Esophagus (tissue), 2 donors: ENCODE results near the gene RPS15A. TPM values are rescaled to one million over a fixed set of nuclear protein-coding genes. Genes with fewer than 3 reads are reported as not detected.
"Not testable (repeated sequence)": the region's sequence is repeated elsewhere in the genome, so short reads cannot be mapped to it uniquely, and the experiment has no call there.

ENCODE experiments used
- H3K27ac ChIP-seq, 2 donors: one replicate each; pipeline ENCODE4 v1.5.1; 2013; ENCODE audit warnings: low read depth in 2 of 2, mild to moderate bottlenecking in 2 of 2, inconsistent platforms in 1 of 2, low read length in 1 of 2, moderate library complexity in 1 of 2
- H3K27me3 ChIP-seq, 2 donors: one replicate each; pipeline ENCODE4 v1.6.1; 2013; ENCODE audit warnings: low read length in 2 of 2, control low read depth in 1 of 2, mild to moderate bottlenecking in 1 of 2; ENCODE audit not compliant: insufficient read depth in 2 of 2, control insufficient read depth in 1 of 2
- H3K36me3 ChIP-seq, 2 donors: one replicate each; pipeline ENCODE4 v1.6.1; 2013; ENCODE audit warnings: low read length in 1 of 2; ENCODE audit not compliant: control insufficient read depth in 2 of 2, insufficient read depth in 2 of 2
- H3K4me1 ChIP-seq, 2 donors: one replicate each; pipeline ENCODE4 v1.6.1; 2013; ENCODE audit warnings: low read length in 1 of 2; ENCODE audit not compliant: control insufficient read depth in 2 of 2, insufficient read depth in 2 of 2
- H3K4me3 ChIP-seq, 2 donors: one replicate each; pipeline ENCODE4 v1.5.1; 2013; ENCODE audit warnings: low read length in 2 of 2, mild to moderate bottlenecking in 2 of 2, low read depth in 1 of 2, moderate library complexity in 1 of 2
- H3K9me3 ChIP-seq, 2 donors: one replicate each; pipeline ENCODE4 v1.6.1; 2013; ENCODE audit warnings: mild to moderate bottlenecking in 2 of 2, low read depth in 1 of 2, low read length in 1 of 2, moderate library complexity in 1 of 2; ENCODE audit not compliant: control insufficient read depth in 2 of 2, insufficient read depth in 1 of 2
- WGBS, 2 donors: extraction: QIAGEN DNeasy Blood & Tissue Kit; methylation state at CpG; one replicate each; pipeline ENCODE4 v1.1.7; 2013; 5-methylcytosine and 5-hydroxymethylcytosine counted together
- polyA plus RNA-seq, 2 donors: library from polyadenylated mRNA; stranded (reverse); fragments of 200-250 nt; gene quantifications; one replicate each; pipeline ENCODE4 v1.2.3, GENCODE V29; 2013
- donor health status: healthy with polysubstance abuse.
- donor health status: Bipolar disorder and iron deficiency.

RPS15A gene
- polyA plus RNA-seq, 2 donors, result 2,199 to 3,397 TPM

DNA sequence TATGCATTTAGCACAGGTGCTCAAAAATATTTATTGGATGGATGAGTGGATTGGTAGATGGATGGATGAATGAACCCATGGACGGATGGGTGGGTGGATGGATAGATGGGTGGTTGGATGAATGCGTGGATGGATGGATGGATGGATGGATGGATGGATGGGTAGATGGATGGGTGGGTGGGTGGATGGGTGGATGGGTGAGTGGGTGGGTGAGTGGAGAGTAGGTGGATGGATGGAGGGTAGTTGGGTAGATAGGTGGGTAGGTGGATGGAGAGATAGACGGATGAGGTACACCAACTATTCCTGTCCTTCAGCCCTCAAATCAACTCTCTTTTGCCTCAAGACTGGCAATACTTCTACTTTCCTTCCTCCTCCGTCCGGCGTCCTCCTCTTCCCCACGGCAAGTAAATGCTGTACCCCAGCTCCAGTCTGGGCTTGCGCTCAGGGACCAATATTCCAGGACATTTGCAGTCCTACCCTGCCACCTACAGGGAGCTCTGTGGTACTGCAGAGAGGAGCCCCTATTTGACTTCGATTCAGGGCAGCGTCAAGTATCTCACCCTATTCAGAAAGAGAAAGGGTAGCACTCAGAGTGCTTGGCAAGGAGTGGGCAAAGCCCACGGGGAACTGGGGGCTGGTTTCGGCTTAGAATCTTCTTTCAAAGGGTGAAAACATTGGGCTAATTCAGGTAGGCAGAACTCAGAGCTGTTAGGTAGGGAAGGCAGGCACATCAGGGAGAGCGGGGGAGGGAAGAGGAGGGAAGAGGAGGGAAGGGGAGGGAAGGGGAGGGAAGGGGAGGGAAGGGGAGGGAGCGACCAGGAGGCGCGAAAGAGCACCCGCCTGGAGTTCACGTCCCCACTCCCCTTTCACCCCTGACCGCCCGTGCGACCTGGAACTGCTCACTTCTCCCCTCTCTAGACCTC lies 30.3 kb downstream of the RPS15A start:
- H3K4me1 ChIP-seq, H3K4me3 ChIP-seq, H3K36me3 ChIP-seq, H3K27ac ChIP-seq, H3K27me3 ChIP-seq, H3K9me3 ChIP-seq: not testable (repeated sequence)
- WGBS, 2 donors, result 27 to 34% methylated on average over 10 to 19 of the region's 21 CpGs

DNA sequence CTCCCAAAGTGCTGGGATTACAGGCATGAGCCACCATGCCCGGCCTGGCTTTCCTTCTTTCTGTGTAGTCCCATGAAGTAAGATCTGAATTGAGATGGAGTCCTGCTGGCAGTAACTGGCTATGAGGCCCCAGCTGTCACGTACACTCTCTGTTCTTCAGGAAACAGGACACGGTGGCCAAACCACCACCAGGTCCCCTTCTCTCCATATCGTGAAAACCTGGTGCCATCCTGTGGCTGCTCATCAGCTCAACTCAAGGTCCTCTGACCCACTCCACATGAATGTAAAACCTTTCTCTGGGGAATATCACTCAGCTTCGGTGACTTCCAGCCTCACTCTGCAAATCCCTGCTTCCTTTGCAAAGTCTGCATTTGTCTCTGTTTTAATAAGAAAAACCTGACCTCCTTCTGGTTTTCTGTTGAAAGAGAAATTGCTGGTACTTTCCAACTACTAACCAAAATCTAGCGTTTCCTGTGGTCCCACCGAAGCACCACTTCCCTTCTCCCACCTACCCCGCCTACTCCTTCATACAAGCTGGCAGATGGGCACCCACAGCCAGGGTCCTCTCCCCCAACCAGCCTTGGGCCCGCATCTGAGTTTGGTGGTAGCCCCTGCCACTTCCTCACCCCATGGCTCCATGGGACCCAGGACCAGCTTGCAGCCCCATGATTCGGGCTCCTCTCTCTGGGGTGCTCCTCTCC lies 32.0 kb downstream of the RPS15A start:
- 32 to 52% methylated on average over 3 of the region's 10 CpGs for WGBS, 2 donors
- H3K36me3 ChIP-seq, H3K4me3 ChIP-seq, H3K9me3 ChIP-seq, H3K4me1 ChIP-seq, H3K27me3 ChIP-seq, H3K27ac ChIP-seq: not testable (repeated sequence)

DNA sequence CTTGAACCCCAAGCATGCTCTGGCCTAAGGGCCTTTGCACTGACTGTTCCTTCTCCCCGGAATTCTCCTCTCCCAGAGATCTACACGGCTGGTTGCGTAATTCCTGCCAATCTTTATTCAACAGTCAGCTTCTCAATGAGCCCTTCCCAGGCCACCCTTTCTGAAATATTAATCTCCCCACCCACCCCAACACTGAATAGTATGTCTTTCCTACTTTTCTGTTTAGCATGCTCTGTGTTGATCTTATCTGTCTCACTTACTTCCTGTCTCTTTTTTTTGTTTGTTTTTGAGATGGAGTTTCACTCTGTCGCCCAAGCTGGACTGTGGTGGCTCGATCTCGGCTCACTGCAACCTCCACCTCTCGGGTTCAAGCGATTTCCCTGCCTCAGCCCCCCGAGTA lies 33.5 kb downstream of the RPS15A start:
- H3K27me3 ChIP-seq, H3K27ac ChIP-seq, H3K4me3 ChIP-seq, H3K36me3 ChIP-seq, H3K9me3 ChIP-seq, H3K4me1 ChIP-seq: not testable (repeated sequence)
- WGBS, 2 donors, result 68 to 71% methylated on average over 9 of the region's 9 CpGs

DNA sequence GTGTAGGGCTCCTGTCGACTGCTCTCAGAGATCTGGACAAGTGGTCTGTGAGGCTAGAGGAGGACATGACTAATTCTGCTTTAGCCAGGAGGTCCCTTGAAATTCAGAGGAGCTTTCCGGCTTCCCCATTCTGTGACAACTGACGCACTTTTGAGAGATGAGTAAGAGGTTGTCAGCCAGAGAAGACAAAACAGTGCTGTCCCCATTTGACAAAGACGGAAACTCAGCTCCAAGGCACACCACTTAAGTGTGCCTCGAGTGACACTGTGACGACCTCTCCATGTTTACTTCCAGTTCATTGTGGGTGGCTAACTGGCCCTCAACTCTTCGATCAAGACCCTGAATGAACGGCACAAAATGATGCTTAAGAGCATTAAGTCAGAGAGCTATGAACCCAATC lies 47.3 kb downstream of the RPS15A start:
- H3K36me3 ChIP-seq, H3K4me3 ChIP-seq, H3K27ac ChIP-seq, H3K4me1 ChIP-seq, H3K9me3 ChIP-seq, H3K27me3 ChIP-seq: not testable (repeated sequence)
- 51 to 59% methylated on average over 3 to 5 of the region's 8 CpGs for WGBS, 2 donors

DNA sequence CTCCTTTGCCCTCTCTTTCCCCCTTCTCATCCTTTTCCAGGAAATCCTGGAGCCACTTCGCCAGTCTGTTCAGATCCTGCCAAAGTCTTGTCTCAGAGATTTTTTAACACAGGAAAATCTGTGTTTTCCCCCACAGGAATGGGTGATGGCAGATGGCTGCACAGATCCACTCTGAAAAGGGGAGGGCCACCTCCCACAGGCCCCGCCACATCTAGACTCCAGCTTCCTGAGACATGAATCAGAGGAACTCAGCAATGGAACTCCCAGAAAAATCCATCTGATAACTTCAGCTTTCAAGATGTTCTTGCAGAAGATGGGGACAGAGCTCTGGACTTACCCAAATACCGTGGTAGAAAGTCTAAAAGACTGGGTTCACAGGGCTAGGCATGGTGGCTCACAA lies 50.1 kb downstream of the RPS15A start:
- not testable (repeated sequence) for H3K36me3 ChIP-seq, H3K4me3 ChIP-seq, H3K9me3 ChIP-seq, H3K27me3 ChIP-seq, H3K4me1 ChIP-seq, H3K27ac ChIP-seq
- 80 to 83% methylated on average over 1 of the region's 3 CpGs for WGBS, 2 donors

DNA sequence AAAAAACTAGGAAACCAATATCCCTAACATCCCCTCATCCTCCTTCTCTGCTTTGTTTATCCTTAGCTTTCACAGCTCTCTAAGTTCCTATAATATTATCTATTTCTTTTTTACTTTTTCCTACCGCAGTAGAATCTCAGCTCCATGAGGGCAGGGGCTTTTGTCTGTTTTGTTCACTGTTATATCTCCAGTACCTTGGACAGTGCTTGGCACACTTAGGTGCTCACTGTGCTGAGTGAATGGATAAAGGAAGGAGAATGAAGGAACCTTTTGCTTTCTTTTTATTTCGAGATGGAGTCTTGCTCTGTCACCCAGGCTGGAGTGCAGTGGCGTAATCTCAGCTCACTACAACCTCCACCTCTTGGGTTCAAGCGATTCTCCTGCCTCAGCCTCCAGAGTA lies 51.4 kb downstream of the RPS15A start:
- not testable (repeated sequence) for H3K36me3 ChIP-seq, H3K4me1 ChIP-seq, H3K27ac ChIP-seq, H3K27me3 ChIP-seq, H3K9me3 ChIP-seq, H3K4me3 ChIP-seq
- WGBS, 2 donors, result 78 to 82% methylated on average over 4 of the region's 4 CpGs

DNA sequence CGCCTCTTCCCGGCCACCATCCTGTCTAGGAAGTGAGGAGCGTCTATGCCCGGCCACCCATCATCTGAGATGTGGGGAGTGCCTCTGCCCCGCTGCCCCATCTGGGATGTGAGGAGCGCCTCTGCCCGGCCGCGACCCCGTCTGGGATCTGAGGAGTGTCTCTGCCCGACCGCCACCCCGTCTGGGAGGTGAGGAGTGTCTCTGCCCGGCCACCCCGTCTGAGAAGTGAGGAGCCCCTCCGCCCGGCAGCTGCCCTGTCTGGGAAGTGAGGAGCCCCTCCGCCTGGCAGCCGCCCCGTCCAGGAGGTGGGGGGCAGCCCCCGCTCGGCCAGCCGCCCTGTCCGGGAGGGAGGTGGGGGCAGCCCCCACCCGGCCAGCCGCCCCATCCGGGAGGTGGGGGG lies 55.9 kb downstream of the RPS15A start:
- not testable (repeated sequence) for H3K9me3 ChIP-seq, H3K36me3 ChIP-seq, H3K27ac ChIP-seq, H3K27me3 ChIP-seq, H3K4me1 ChIP-seq, H3K4me3 ChIP-seq
- WGBS, 2 donors, result 92% methylated on average over 22 to 27 of the region's 27 CpGs

Other genes starting within 250 kb of the RPS15A start
- gene NOMO2, start 228.2 kb downstream of the RPS15A start, polyA plus RNA-seq, result 10 to 100 TPM; 27.9 to 38.8 TPM
- 10 to 100 TPM; 46.5 to 59.5 TPM for gene ARL6IP1, start 11.2 kb upstream of the RPS15A start, polyA plus RNA-seq
- 10 to 100 TPM in 1 of 2 donors, 1 to 10 TPM in 1; 9.2 to 15.0 TPM for gene SMG1, start 136.1 kb upstream of the RPS15A start, polyA plus RNA-seq
- gene TMC7, start 193.6 kb upstream of the RPS15A start, polyA plus RNA-seq, result under 1 TPM; 0.22 to 0.41 TPM